ENCODE measurements around the gene HSPA4L.

DNA sequence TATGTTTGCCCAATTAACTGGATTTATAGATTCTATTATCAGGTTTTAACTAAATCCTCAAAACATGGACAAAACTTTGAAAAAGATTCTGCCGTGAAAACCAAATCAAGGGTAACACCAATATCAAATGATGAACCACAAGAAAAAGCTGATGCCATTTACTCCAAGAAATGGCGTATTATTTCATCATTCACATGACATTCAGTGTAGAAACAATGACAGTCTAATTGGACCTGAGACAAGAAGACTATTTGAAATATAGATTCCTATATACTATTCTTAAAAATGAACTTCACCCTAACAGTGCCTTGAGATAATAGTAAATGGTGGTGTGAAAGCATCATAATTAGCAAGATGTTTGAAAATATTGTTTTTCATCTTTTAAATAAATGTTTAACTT lies 47.1 kb upstream of the HSPA4L start:
- TF ChIP-seq POLR2A (IDR thresholded peaks at IDR 0.05) (no peak), EP300 (IDR thresholded peaks at IDR 0.05) (no peak)
- TF ChIP-seq, protein P1, sequence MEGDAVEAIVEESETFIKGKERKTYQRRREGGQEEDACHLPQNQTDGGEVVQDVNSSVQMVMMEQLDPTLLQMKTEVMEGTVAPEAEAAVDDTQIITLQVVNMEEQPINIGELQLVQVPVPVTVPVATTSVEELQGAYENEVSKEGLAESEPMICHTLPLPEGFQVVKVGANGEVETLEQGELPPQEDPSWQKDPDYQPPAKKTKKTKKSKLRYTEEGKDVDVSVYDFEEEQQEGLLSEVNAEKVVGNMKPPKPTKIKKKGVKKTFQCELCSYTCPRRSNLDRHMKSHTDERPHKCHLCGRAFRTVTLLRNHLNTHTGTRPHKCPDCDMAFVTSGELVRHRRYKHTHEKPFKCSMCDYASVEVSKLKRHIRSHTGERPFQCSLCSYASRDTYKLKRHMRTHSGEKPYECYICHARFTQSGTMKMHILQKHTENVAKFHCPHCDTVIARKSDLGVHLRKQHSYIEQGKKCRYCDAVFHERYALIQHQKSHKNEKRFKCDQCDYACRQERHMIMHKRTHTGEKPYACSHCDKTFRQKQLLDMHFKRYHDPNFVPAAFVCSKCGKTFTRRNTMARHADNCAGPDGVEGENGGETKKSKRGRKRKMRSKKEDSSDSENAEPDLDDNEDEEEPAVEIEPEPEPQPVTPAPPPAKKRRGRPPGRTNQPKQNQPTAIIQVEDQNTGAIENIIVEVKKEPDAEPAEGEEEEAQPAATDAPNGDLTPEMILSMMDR (IDR thresholded peaks at IDR 0.05): no peak
